Tibial artery (tissue), 4 donors: ENCODE measurements around the gene PTPRJ.
"Not testable (repeated sequence)": the region's sequence is repeated elsewhere in the genome, so short reads cannot be mapped to it uniquely, and the experiment has no call there.

Source experiments
- DNase-seq, 2 donors: peaks; one replicate each; pipeline ENCODE4 v3.0.0-alpha.2; 2019
- H3K27ac ChIP-seq, 2 donors: fragments of 200-600 bp; sonication (generic) in 1 of 2; 1 replicate in 1 of 2; 2 replicates in 1 of 2; pipeline ENCODE4 v1.5.1; 2018 to 2019; ENCODE audit warnings: mild to moderate bottlenecking in 1 of 2
- H3K27me3 ChIP-seq, 2 donors: fragments of 200-600 bp; sonication (generic) in 1 of 2; one replicate each; pipeline versions ENCODE4 v1.5.1 to v1.6.0; 2016 to 2019
- H3K36me3 ChIP-seq, 3 donors: fragments of 200-600 bp; sonication (generic) in 2 of 3; one replicate each; pipeline ENCODE4 v1.5.1; 2016 to 2019; ENCODE audit warnings: mild to moderate bottlenecking in 2 of 3
- H3K4me1 ChIP-seq, 4 donors: fragments of 200-600 bp; sonication (generic) in 2 of 4; 1 replicate in 3 of 4; 2 replicates in 1 of 4; pipeline ENCODE4 v1.5.1; 2016 to 2019
- H3K4me3 ChIP-seq, 2 donors: fragments of 200-600 bp; sonication (generic) in 1 of 2; 1 replicate in 1 of 2; 2 replicates in 1 of 2; pipeline ENCODE4 v1.5.1; 2018 to 2019; ENCODE audit warnings: mild to moderate bottlenecking in 2 of 2
- H3K9me3 ChIP-seq, 3 donors: fragments of 200-600 bp; sonication (generic) in 1 of 3; one replicate each; pipeline ENCODE4 v1.5.1; 2016 to 2019
- CTCF ChIP-seq, 2 experiments: fragments of 200-600 bp in 1 of 2; fragments of 450-650 bp in 1 of 2; IDR thresholded peaks; one replicate each; pipeline ENCODE4 v1.5.1; 2017 to 2019; ENCODE audit warnings: antibody characterized with exemption in 2 of 2, mild to moderate bottlenecking in 1 of 2, moderate library complexity in 1 of 2
- intact Hi-C: fragments of 100-400 bp; cut with DNase I; formaldehyde crosslinking; loops from one replicate; pipeline ENCODE4 v1.15.0; 2023; ENCODE audit warnings: low total_unique reads

PTPRJ gene

GRCh38 chr11:48180627-48181026 is 200.3 kb downstream of the PTPRJ start:
- no peaks in the 10 kb centered on the region for H3K9me3 ChIP-seq
- H3K27me3 ChIP-seq, result no peaks in the 10 kb centered on the region
- TF ChIP-seq CTCF (IDR thresholded peaks at IDR 0.05), result no peak
- no peak overlapping the region for H3K27ac ChIP-seq
- no peak for DNase-seq
- intact Hi-C loops, result no loop called here
- no peak overlapping the region for H3K4me3 ChIP-seq
- H3K36me3 ChIP-seq, result no peaks in the 10 kb centered on the region
- no peaks in the 10 kb centered on the region for H3K4me1 ChIP-seq

GRCh38 chr11:48182860-48183526 is 202.6 kb downstream of the PTPRJ start:
- H3K4me3 ChIP-seq, result no peak overlapping the region
- H3K4me1 ChIP-seq, result no peaks in the 10 kb centered on the region
- no peak for TF ChIP-seq CTCF (IDR thresholded peaks at IDR 0.05)
- intact Hi-C loops, result no loop called here
- H3K27ac ChIP-seq, result no peak overlapping the region
- no peaks in the 10 kb centered on the region for H3K27me3 ChIP-seq
- DNase-seq, result no peak
- H3K9me3 ChIP-seq, result no peaks in the 10 kb centered on the region
- no peaks in the 10 kb centered on the region for H3K36me3 ChIP-seq

- Histone ChIP-seq H3K4me3 (no peak overlapping the region), H3K36me3 (no peaks in the 10 kb centered on the region), H3K27ac (no peak overlapping the region), H3K27me3 (no peaks in the 10 kb centered on the region), H3K4me1 (no peaks in the 10 kb centered on the region), H3K9me3 (no peaks in the 10 kb centered on the region)
- intact Hi-C loops, result no loop called here
- no peak for DNase-seq
- TF ChIP-seq CTCF (IDR thresholded peaks at IDR 0.05), result no peak
Measured at GRCh38 chr11:48184452-48184851, 204.1 kb downstream of the PTPRJ start.

GRCh38 chr11:48190906-48191654 is 210.7 kb downstream of the PTPRJ start:
- H3K4me3 ChIP-seq, H3K27me3 ChIP-seq: not testable (repeated sequence)

GRCh38 chr11:48193876-48194275 is 213.5 kb downstream of the PTPRJ start:
- H3K27me3 ChIP-seq, result no peaks in the 10 kb centered on the region
- H3K4me1 ChIP-seq, result no peaks in the 10 kb centered on the region
- H3K9me3 ChIP-seq, result peaks cover 0 to 7% (median 0%) of the 10 kb centered on the region in 3 donors
- no peak overlapping the region for H3K4me3 ChIP-seq
- no peaks in the 10 kb centered on the region for H3K36me3 ChIP-seq
- DNase-seq, result no peak
- no peak overlapping the region for H3K27ac ChIP-seq
- no peak for TF ChIP-seq CTCF (IDR thresholded peaks at IDR 0.05)
- intact Hi-C loops, result no loop called here

More at GRCh38 chr11:48190906-48191654, 210.7 kb downstream of the PTPRJ start:
- H3K36me3 ChIP-seq, intact Hi-C loops, H3K27ac ChIP-seq, H3K4me1 ChIP-seq, DNase-seq, H3K9me3 ChIP-seq: not testable (repeated sequence)

GRCh38 chr11:48207881-48208280 is 227.5 kb downstream of the PTPRJ start:
- no peak overlapping the region for H3K4me3 ChIP-seq
- no peaks in the 10 kb centered on the region for H3K4me1 ChIP-seq
- H3K9me3 ChIP-seq, result no peaks in the 10 kb centered on the region
- no peak for DNase-seq
- intact Hi-C loops, result no loop called here
- no peak for TF ChIP-seq CTCF (IDR thresholded peaks at IDR 0.05)
- no peaks in the 10 kb centered on the region for H3K27me3 ChIP-seq
- H3K36me3 ChIP-seq, result no peaks in the 10 kb centered on the region
- H3K27ac ChIP-seq, result no peak overlapping the region
